ENCODE data around the gene B3GALNT1.

Gene B3GALNT1

GRCh38 chr3:161069511-161070251 lies 35.5 kb downstream of the B3GALNT1 start:
- no peak overlapping the region for H3K27ac ChIP-seq (replicated peaks; ENCODE audit: low read length)
- H3K4ac ChIP-seq (ENCODE audit: low read length) = no peak overlapping the region
- no peaks in the 10 kb centered on the region for H3K79me1 ChIP-seq (ENCODE audit: low read depth, low read length)
- H3K36me3 ChIP-seq (replicated peaks in 1 of 2; ENCODE audit: control insufficient read depth in 2 of 2, insufficient read depth in 2 of 2, low read length in 2 of 2) = peaks cover 2 to 26% of the 10 kb centered on the region in 2 donors
- H3K4me3 ChIP-seq (ENCODE audit: low read length in 2 of 2) = no peak overlapping the region
- H3K9ac ChIP-seq (ENCODE audit: low read depth, low read length, poor library complexity) = no peak overlapping the region
- H2BK12ac ChIP-seq (ENCODE audit: low read length) = no peak overlapping the region
- no peaks in the 10 kb centered on the region for H3K9me3 ChIP-seq (replicated peaks in 1 of 2; ENCODE audit: control insufficient read depth in 2 of 2, insufficient read depth in 1 of 2, low read depth in 1 of 2, low read length in 2 of 2)
- no peak overlapping the region for H4K8ac ChIP-seq (ENCODE audit: low read depth, low read length)
- H3K18ac ChIP-seq (ENCODE audit: low read length) = no peak overlapping the region
- no peak overlapping the region for H3K23ac ChIP-seq (ENCODE audit: low read depth, low read length, poor library complexity)
- no peaks in the 10 kb centered on the region for H3K27me3 ChIP-seq (ENCODE audit: control insufficient read depth in 3 of 3, insufficient read depth in 3 of 3, low read depth in 1 of 3, low read length in 3 of 3)
- H2BK120ac ChIP-seq (ENCODE audit: low read depth, low read length) = no peak overlapping the region
- DNase-seq (ENCODE audit: low spot score) = no peak
- H2AFZ ChIP-seq (ENCODE audit: low read length) = no peak overlapping the region
- peaks cover 0 to 5% of the 10 kb centered on the region in 2 donors for H3K4me1 ChIP-seq (ENCODE audit: control insufficient read depth in 2 of 2, insufficient read depth in 1 of 2, low read depth in 1 of 2, low read length in 2 of 2)
- H3K4me2 ChIP-seq (ENCODE audit: insufficient read depth, low read length, poor library complexity, severe bottlenecking) = no peak overlapping the region
- H2BK5ac ChIP-seq (ENCODE audit: low read length) = no peak overlapping the region
- peak overlapping the region; percentile 14 for H3K14ac ChIP-seq (ENCODE audit: low read length)
- WGBS, 2 donors (ENCODE audit: extremely low coverage in 2 of 2, insufficient read length in 2 of 2, insufficient replicate concordance in 1 of 2) = no CpG with 5 or more reads among the region's 5 CpGs
- no peak overlapping the region for H2BK15ac ChIP-seq (ENCODE audit: low read length)
- no peak overlapping the region for H2AK5ac ChIP-seq (ENCODE audit: low read depth, low read length)
- no peak overlapping the region for H4K91ac ChIP-seq (ENCODE audit: low read depth, low read length, poor library complexity)

GRCh38 chr3:161067335-161067734 lies 37.8 kb downstream of the B3GALNT1 start:
- no CpG with 5 or more reads among the region's 1 CpG for WGBS, 2 donors (ENCODE audit: extremely low coverage in 2 of 2, insufficient read length in 2 of 2, insufficient replicate concordance in 1 of 2)
- peaks cover 2 to 26% of the 10 kb centered on the region in 2 donors for H3K36me3 ChIP-seq (replicated peaks in 1 of 2; ENCODE audit: control insufficient read depth in 2 of 2, insufficient read depth in 2 of 2, low read length in 2 of 2)
- H3K23ac ChIP-seq (ENCODE audit: low read depth, low read length, poor library complexity) = no peak overlapping the region
- no peak overlapping the region for H3K9ac ChIP-seq (ENCODE audit: low read depth, low read length, poor library complexity)
- no peak overlapping the region for H2AFZ ChIP-seq (ENCODE audit: low read length)
- no peak for DNase-seq (ENCODE audit: low spot score)
- H2BK5ac ChIP-seq (ENCODE audit: low read length) = no peak overlapping the region
- no peak overlapping the region for H3K4ac ChIP-seq (ENCODE audit: low read length)
- no peaks in the 10 kb centered on the region for H3K79me1 ChIP-seq (ENCODE audit: low read depth, low read length)
- H2BK15ac ChIP-seq (ENCODE audit: low read length) = no peak overlapping the region
- H4K8ac ChIP-seq (ENCODE audit: low read depth, low read length) = no peak overlapping the region
- H3K18ac ChIP-seq (ENCODE audit: low read length) = no peak overlapping the region
- H4K91ac ChIP-seq (ENCODE audit: low read depth, low read length, poor library complexity) = no peak overlapping the region
- H3K14ac ChIP-seq (ENCODE audit: low read length) = no peak overlapping the region
- H3K27ac ChIP-seq (replicated peaks; ENCODE audit: low read length) = no peak overlapping the region
- peaks cover 0 to 7% of the 10 kb centered on the region in 2 donors for H3K4me1 ChIP-seq (ENCODE audit: control insufficient read depth in 2 of 2, insufficient read depth in 1 of 2, low read depth in 1 of 2, low read length in 2 of 2)
- H2AK5ac ChIP-seq (ENCODE audit: low read depth, low read length) = no peak overlapping the region
- H3K27me3 ChIP-seq (ENCODE audit: control insufficient read depth in 3 of 3, insufficient read depth in 3 of 3, low read depth in 1 of 3, low read length in 3 of 3) = no peaks in the 10 kb centered on the region
- H3K9me3 ChIP-seq (replicated peaks in 1 of 2; ENCODE audit: control insufficient read depth in 2 of 2, insufficient read depth in 1 of 2, low read depth in 1 of 2, low read length in 2 of 2) = no peaks in the 10 kb centered on the region
- H3K4me2 ChIP-seq (ENCODE audit: insufficient read depth, low read length, poor library complexity, severe bottlenecking) = no peak overlapping the region
- no peak overlapping the region for H2BK12ac ChIP-seq (ENCODE audit: low read length)
- no peak overlapping the region for H2BK120ac ChIP-seq (ENCODE audit: low read depth, low read length)
- no peak overlapping the region for H3K4me3 ChIP-seq (ENCODE audit: low read length in 2 of 2)

GRCh38 chr3:161066930-161067329 lies 38.2 kb downstream of the B3GALNT1 start:
- no CpG with 5 or more reads among the region's 3 CpGs for WGBS, 2 donors (ENCODE audit: extremely low coverage in 2 of 2, insufficient read length in 2 of 2, insufficient replicate concordance in 1 of 2)
- peaks cover 0 to 7% of the 10 kb centered on the region in 2 donors for H3K4me1 ChIP-seq (ENCODE audit: control insufficient read depth in 2 of 2, insufficient read depth in 1 of 2, low read depth in 1 of 2, low read length in 2 of 2)

GRCh38 chr3:161064413-161064812 lies 40.7 kb downstream of the B3GALNT1 start:
- no peaks in the 10 kb centered on the region for H3K27me3 ChIP-seq (ENCODE audit: control insufficient read depth in 3 of 3, insufficient read depth in 3 of 3, low read depth in 1 of 3, low read length in 3 of 3)
- H3K14ac ChIP-seq (ENCODE audit: low read length) = no peak overlapping the region
- no peak overlapping the region for H3K18ac ChIP-seq (ENCODE audit: low read length)
- no peak overlapping the region for H2BK12ac ChIP-seq (ENCODE audit: low read length)
- H2AK5ac ChIP-seq (ENCODE audit: low read depth, low read length) = no peak overlapping the region
- no CpG with 5 or more reads among the region's 5 CpGs for WGBS, 2 donors (ENCODE audit: extremely low coverage in 2 of 2, insufficient read length in 2 of 2, insufficient replicate concordance in 1 of 2)
- no peak overlapping the region for H4K8ac ChIP-seq (ENCODE audit: low read depth, low read length)
- no peak overlapping the region for H3K4ac ChIP-seq (ENCODE audit: low read length)
- H2BK120ac ChIP-seq (ENCODE audit: low read depth, low read length) = no peak overlapping the region
- H3K9me3 ChIP-seq (replicated peaks in 1 of 2; ENCODE audit: control insufficient read depth in 2 of 2, insufficient read depth in 1 of 2, low read depth in 1 of 2, low read length in 2 of 2) = no peaks in the 10 kb centered on the region
- H3K79me1 ChIP-seq (ENCODE audit: low read depth, low read length) = no peaks in the 10 kb centered on the region
- no peak overlapping the region for H2BK5ac ChIP-seq (ENCODE audit: low read length)
- H3K23ac ChIP-seq (ENCODE audit: low read depth, low read length, poor library complexity) = no peak overlapping the region
- no peak overlapping the region for H2AFZ ChIP-seq (ENCODE audit: low read length)
- no peak overlapping the region for H3K9ac ChIP-seq (ENCODE audit: low read depth, low read length, poor library complexity)
- H3K27ac ChIP-seq (replicated peaks; ENCODE audit: low read length) = no peak overlapping the region
- H3K4me3 ChIP-seq (ENCODE audit: low read length in 2 of 2) = no peak overlapping the region
- no peak for DNase-seq (ENCODE audit: low spot score)
- H4K91ac ChIP-seq (ENCODE audit: low read depth, low read length, poor library complexity) = no peak overlapping the region
- peaks cover 0 to 3% of the 10 kb centered on the region in 2 donors for H3K4me1 ChIP-seq (ENCODE audit: control insufficient read depth in 2 of 2, insufficient read depth in 1 of 2, low read depth in 1 of 2, low read length in 2 of 2)
- H3K36me3 ChIP-seq (replicated peaks in 1 of 2; ENCODE audit: control insufficient read depth in 2 of 2, insufficient read depth in 2 of 2, low read length in 2 of 2) = peaks cover 2 to 16% of the 10 kb centered on the region in 2 donors
- no peak overlapping the region for H2BK15ac ChIP-seq (ENCODE audit: low read length)
- no peak overlapping the region for H3K4me2 ChIP-seq (ENCODE audit: insufficient read depth, low read length, poor library complexity, severe bottlenecking)

More at GRCh38 chr3:161066930-161067329, 38.2 kb downstream of the B3GALNT1 start:
- Histone ChIP-seq H3K14ac (ENCODE audit: low read length) (no peak overlapping the region), H3K27ac (replicated peaks; ENCODE audit: low read length) (no peak overlapping the region), H3K9me3 (replicated peaks in 1 of 2; ENCODE audit: control insufficient read depth in 2 of 2, insufficient read depth in 1 of 2, low read depth in 1 of 2, low read length in 2 of 2) (no peaks in the 10 kb centered on the region), H2BK12ac (ENCODE audit: low read length) (no peak overlapping the region), H2BK15ac (ENCODE audit: low read length) (no peak overlapping the region), H3K4me3 (ENCODE audit: low read length in 2 of 2) (no peak overlapping the region), H3K79me1 (ENCODE audit: low read depth, low read length) (no peaks in the 10 kb centered on the region), H3K18ac (ENCODE audit: low read length) (no peak overlapping the region), H3K4ac (ENCODE audit: low read length) (no peak overlapping the region), H2BK5ac (ENCODE audit: low read length) (no peak overlapping the region), H4K8ac (ENCODE audit: low read depth, low read length) (no peak overlapping the region), H3K9ac (ENCODE audit: low read depth, low read length, poor library complexity) (no peak overlapping the region), H2AK5ac (ENCODE audit: low read depth, low read length) (no peak overlapping the region), H4K91ac (ENCODE audit: low read depth, low read length, poor library complexity) (no peak overlapping the region), H3K27me3 (ENCODE audit: control insufficient read depth in 3 of 3, insufficient read depth in 3 of 3, low read depth in 1 of 3, low read length in 3 of 3) (no peaks in the 10 kb centered on the region), H3K4me2 (ENCODE audit: insufficient read depth, low read length, poor library complexity, severe bottlenecking) (no peak overlapping the region), H3K36me3 (replicated peaks in 1 of 2; ENCODE audit: control insufficient read depth in 2 of 2, insufficient read depth in 2 of 2, low read length in 2 of 2) (peaks cover 2 to 26% of the 10 kb centered on the region in 2 donors), H3K23ac (ENCODE audit: low read depth, low read length, poor library complexity) (no peak overlapping the region), H2BK120ac (ENCODE audit: low read depth, low read length) (no peak overlapping the region), H2AFZ (ENCODE audit: low read length) (no peak overlapping the region)
- no peak for DNase-seq (ENCODE audit: low spot score)

All from neuronal stem cell (in vitro differentiated cells).